Thyroid gland (tissue), 4 donors: ENCODE data around the gene MAGI2.

Experiments
- CTCF ChIP-seq, 6 experiments: fragments of 200-600 bp in 3 of 6; fragments of 450-650 bp in 3 of 6; sonication (generic) in 3 of 6; IDR thresholded peaks; one replicate each; pipeline ENCODE4 v1.5.1; 2016 to 2019; ENCODE audit warnings: antibody characterized with exemption in 6 of 6, mild to moderate bottlenecking in 2 of 6, inconsistent platforms in 1 of 6, moderate library complexity in 1 of 6
- POLR2A ChIP-seq, 2 donors: fragments of 450-650 bp; IDR thresholded peaks; one replicate each; pipeline ENCODE4 v1.6.1; 2017; ENCODE audit warnings: antibody characterized with exemption in 2 of 2, mild to moderate bottlenecking in 2 of 2, moderate library complexity in 1 of 2

GRCh38 chr7:78496096-78496630 is 957.3 kb downstream of the MAGI2 start:
- TF ChIP-seq CTCF (IDR thresholded peaks at IDR 0.05) (no peak), POLR2A (IDR thresholded peaks at IDR 0.05) (no peak)
